Measurements from ENCODE around the gene NRL. TPM values are rescaled to one million over a fixed set of nuclear protein-coding genes. Genes with fewer than 3 reads are reported as not detected.

NRL gene
- total RNA-seq, 2 experiments from 2014 or later = 2.1 to 2.4 TPM

DNA sequence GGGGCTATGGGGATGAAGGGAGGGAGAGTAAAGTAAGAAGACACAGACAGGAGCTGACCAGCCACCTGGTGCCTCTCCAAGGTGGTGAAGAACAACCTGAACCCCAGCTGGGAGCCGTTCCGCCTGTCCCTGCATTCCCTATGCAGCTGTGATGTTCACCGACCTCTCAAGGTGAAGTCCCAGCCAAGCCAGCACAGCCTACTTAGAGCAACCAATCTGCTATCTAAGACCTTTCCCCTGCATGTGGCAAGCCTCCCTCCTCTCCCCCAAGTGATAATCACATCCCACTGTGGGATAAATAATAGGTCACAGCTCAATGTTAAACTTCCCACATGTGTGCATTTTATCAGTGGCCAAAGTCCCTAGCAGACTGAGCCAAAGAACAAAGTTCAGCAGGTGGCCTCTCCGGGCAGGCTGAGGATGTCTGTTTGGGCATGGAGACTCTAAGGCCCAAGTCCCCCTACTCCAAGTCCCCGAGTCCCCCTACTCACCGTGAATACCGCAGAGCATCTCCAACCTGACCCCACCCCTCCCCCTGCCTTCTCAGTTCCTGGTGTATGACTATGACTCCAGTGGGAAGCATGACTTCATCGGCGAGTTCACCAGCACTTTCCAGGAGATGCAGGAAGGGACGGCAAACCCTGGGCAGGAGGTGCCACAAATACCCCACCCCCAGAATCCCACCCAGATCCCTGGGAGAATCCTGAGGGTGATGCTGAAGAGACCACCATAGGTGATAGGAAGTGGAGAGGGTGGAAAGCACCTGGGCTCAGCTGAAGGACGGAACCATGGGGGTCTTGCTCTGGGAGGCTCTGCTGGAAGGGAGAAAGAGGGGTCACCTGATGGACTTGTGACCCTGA, 39.9 kb downstream of the NRL start:
- DNase-seq = no peak
- POLR2A ChIA-PET = interaction anchor here (0.7 to 3.0 kb wide), 6 partner anchors 14 to 139 kb away, joined by 3 to 9 read pairs (median 5); partner anchors contain the start of genes DCAF11, IRF9 and NRL
- H3K4me3 Mint-ChIP-seq = no peak overlapping the region
- no peaks in the 10 kb centered on the region for H3K36me3 Mint-ChIP-seq (ENCODE audit: low read depth)
- H3K4me1 Mint-ChIP-seq = peaks cover 22% of the 10 kb centered on the region
- peaks cover 10% of the 10 kb centered on the region for H3K27me3 Mint-ChIP-seq
- no peak overlapping the region for H3K27ac Mint-ChIP-seq
- no peaks in the 10 kb centered on the region for H3K9me3 Mint-ChIP-seq
- CTCF ChIA-PET = interaction anchor here (0.5 to 4.6 kb wide), 9 partner anchors 10 to 34 kb away, joined by 3 to 21 read pairs (median 3); no protein-coding TSS in a partner anchor

DNA sequence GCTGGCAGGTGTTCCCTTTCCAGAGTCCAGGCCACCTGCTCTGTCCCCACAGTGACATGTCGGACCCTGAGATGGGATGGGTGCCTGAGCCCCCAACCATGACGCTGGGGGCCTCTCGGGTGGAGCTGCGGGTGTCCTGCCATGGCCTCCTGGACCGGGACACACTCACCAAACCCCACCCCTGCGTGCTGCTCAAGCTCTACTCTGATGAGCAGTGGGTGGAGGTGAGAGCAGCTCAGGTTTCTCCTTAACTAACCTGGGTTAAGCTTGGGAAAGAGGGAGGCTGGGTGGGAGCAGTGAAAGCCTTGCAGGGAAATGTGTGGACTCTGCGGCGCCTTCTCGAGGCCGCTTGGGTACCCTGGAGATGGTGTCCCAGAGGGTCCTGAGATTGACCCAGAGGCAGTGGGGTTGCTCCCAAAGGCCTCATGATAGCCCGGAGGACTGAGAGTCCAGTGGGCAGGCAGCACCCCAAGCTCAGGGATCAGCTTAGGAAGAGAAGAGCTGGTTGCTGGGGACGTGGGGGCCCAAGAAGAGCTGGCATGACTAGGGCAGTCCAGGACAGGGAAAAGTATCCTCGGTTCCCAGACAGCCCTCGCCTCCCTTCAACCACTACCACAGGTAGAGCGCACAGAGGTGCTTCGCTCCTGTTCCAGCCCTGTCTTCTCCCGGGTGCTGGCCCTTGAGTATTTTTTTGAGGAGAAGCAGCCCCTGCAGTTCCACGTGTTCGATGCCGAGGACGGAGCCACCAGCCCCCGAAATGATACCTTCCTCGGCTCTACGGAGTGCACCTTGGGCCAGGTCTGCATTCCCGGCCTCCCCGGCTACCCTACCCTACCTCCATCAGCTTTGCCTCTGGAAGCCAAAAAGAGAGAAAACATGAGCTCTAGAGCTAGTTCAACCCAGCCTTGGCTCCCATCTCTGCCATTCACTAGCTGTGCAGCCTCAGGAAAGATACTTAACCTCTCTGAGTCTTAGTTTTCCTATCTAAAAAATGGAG, 41.6 kb downstream of the NRL start:
- POLR2A ChIA-PET = interaction anchor here (1.2 kb wide), 1 partner anchor 21 kb away, joined by 3 read pairs; the partner anchor contains the start of gene PCK2
- CTCF ChIA-PET = interaction anchor here (1.8 to 4.6 kb wide), 2 partner anchors 15 to 17 kb away, joined by 9 to 21 read pairs; no protein-coding TSS in a partner anchor
- Mint-ChIP-seq H3K27ac (no peak overlapping the region), H3K36me3 (ENCODE audit: low read depth) (no peaks in the 10 kb centered on the region), H3K27me3 (peaks cover 14% of the 10 kb centered on the region), H3K4me1 (peaks cover 17% of the 10 kb centered on the region), H3K9me3 (no peaks in the 10 kb centered on the region), H3K4me3 (no peak overlapping the region)
- DNase-seq = no peak

DNA sequence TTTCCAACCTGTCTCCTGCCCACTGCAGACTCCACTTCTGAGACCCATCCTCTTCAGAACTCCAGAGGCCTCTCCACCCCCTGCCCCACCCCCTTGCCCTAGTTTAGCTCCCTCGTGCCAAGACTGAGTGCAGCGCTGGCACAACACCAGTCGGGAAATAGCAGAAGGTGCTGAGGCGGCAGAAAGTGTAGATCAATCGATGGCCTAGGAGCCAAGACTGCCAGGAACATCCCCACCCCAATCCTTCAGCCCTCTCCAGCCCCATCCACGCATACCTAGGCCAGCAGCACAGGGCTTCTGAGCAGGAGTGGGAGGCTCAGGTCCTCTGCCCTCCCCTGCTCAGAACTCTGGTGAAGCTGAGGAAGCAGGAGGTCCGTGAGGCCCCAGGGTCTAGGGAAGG, 42.3 kb downstream of the NRL start:
- Mint-ChIP-seq H3K27ac (no peak overlapping the region), H3K27me3 (peaks cover 14% of the 10 kb centered on the region), H3K4me1 (peaks cover 17% of the 10 kb centered on the region), H3K9me3 (no peaks in the 10 kb centered on the region), H3K4me3 (no peak overlapping the region), H3K36me3 (ENCODE audit: low read depth) (no peaks in the 10 kb centered on the region)
- no peak for DNase-seq
- ChIA-PET CTCF (no interaction called here), POLR2A (no interaction called here)

DNA sequence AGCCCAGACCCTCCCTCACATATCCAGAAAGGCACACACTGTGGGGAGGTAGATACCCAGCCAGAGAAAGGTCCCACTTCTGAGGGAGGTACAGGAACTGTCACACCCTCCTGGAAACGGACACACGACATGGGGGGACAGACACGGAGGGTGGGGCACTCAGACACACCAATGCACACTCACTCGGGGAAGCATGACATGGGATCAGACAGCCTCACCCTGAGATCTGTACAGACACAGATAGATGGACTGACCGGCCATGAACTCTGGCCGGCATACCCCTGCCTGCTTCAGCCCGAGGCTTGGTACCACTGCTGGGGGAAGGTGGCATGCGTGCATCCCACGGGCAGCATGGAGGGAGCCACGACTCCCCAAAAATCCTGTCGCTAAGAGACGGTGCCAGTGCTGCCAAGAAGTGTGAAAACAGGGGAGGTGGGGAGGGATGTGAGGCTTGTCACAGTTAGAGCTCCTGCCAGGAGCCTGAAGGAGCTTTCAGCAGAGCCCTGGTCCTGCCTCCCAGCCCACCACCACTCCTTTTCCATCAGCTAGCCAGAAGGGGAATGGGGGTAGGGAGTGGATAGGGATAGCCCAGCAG, 42.8 kb downstream of the NRL start:
- peaks cover 17% of the 10 kb centered on the region for H3K4me1 Mint-ChIP-seq
- no peak overlapping the region for H3K4me3 Mint-ChIP-seq
- no peaks in the 10 kb centered on the region for H3K9me3 Mint-ChIP-seq
- DNase-seq = no peak
- CTCF ChIA-PET = no interaction called here
- no peak overlapping the region for H3K27ac Mint-ChIP-seq
- no peaks in the 10 kb centered on the region for H3K36me3 Mint-ChIP-seq (ENCODE audit: low read depth)
- POLR2A ChIA-PET = interaction anchor here (0.6 to 0.9 kb wide), 2 partner anchors 9 to 68 kb away, joined by 3 read pairs; no protein-coding TSS in a partner anchor
- peaks cover 14% of the 10 kb centered on the region for H3K27me3 Mint-ChIP-seq

DNA sequence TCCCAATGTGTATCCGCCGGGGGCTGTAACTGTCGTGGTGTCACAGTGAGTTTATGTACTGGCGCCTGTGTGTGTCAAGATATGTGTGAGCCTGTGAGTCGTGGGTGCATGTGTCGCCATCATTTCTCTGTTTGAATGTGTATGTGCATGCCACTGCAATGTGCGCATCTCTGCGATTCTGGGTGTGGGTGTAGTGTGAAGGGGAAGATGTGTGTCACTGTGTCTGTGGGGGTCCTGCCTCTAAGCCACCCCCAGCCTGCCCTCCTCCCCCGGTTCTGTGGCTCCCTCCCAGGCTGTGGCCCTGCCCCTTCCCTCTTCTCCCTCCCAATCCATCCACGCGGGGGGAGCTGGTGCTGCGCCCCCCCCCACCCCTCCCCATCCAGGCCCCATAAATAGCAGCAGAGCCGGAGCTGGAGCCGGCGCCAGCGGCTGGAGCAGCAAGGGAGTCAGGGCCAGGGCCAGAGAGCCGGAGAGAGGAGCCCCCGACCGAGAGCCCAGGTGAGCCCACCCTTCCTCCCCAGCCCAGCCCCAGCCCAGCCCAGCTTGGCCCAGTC, 43.5 kb downstream of the NRL start, which contains the start of gene CPNE6:
Gene CPNE6 (plus strand): TSS at position 419 of the 554 bp plus-strand sequence. CDS start 1,375 bp downstream, outside the sequence.
- H3K27me3 Mint-ChIP-seq = peaks cover 14% of the 10 kb centered on the region
- DNase-seq = no peak
- no peaks in the 10 kb centered on the region for H3K9me3 Mint-ChIP-seq
- CTCF ChIA-PET = interaction anchor here (1.1 kb wide), 1 partner anchor 9 kb away, joined by 3 read pairs; no protein-coding TSS in a partner anchor
- no peak within 1 kb of the TSS for H3K4me3 Mint-ChIP-seq
- POLR2A ChIA-PET = interaction anchor here (0.6 to 0.9 kb wide), 2 partner anchors 9 to 69 kb away, joined by 3 read pairs; no protein-coding TSS in a partner anchor
- H3K4me1 Mint-ChIP-seq = peaks cover 11% of the 10 kb centered on the region
- H3K27ac Mint-ChIP-seq = no peak within 1 kb of the TSS
- H3K36me3 Mint-ChIP-seq (ENCODE audit: low read depth) = no peaks in the 10 kb centered on the region

DNA sequence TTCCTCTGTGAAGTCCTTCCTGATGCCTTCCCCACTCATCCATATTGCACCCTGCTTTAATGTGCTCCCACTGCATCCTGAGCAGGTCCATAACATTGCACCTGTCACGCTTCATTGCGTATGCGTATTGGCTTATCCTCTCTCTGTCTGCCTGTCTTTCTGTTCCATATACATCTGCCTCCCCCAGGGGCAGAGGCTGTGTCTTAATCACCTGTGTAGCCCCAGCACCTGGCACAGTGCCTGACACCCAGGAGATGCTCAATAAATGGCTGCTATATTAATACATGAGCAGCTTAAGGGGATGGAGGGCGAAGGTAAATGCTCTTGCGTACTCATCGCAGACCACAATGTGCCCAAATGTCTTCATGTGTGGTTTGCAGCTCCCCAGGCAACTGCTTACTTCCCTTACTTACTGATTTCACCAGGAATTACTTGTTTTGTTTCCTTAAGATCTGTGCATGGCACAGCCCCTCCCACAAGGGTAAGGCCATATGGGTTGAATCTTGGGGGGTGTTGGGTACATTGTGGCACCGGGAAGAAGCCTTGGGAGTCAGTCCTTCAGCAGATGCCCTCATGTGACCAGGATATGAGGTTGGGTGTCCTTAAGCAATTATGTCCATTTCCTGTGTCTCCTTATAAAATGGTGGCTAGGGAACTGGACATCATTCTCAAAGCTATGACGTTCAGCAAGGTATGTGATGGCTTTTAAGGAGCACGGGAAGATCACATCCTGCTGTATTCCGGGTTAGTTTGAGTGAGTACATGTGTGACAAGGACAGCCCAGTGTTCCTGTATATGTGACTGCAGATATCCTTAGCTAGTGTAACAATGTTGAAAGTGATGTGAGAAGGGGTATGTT, 44.2 kb downstream of the NRL start:
- Mint-ChIP-seq H3K4me3 (no peak overlapping the region), H3K36me3 (ENCODE audit: low read depth) (no peaks in the 10 kb centered on the region), H3K4me1 (peaks cover 5% of the 10 kb centered on the region), H3K27me3 (peaks cover 14% of the 10 kb centered on the region), H3K27ac (no peak overlapping the region), H3K9me3 (no peaks in the 10 kb centered on the region)
- no peak for DNase-seq
- ChIA-PET POLR2A (interaction anchor here (0.9 to 1.7 kb wide), 2 partner anchors 10 kb away, joined by 3 to 6 read pairs; no protein-coding TSS in a partner anchor), CTCF (interaction anchor here (0.8 to 1.2 kb wide), 3 partner anchors 10 to 38 kb away, joined by 3 to 5 read pairs (median 4); no protein-coding TSS in a partner anchor)

DNA sequence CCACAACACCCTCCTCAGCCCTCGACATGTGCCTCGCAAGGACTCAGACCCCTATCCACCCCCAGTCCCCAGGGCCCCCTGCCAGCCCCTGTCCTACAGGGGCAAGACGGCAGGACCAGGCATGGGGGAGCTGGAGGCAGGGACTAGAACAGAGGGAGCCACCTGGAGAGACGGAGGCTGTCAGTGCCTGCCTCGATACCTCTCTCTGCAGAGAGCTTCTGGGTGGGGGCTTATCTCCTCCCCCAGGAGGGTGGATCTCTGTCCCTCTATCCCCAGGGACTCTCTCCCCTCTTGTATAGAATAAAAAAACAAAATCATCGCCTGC, 45.4 kb downstream of the NRL start:
- ChIA-PET POLR2A (interaction anchor here (0.6 to 1.8 kb wide), 3 partner anchors 11 to 1074 kb away, joined by 3 to 6 read pairs (median 4); partner anchors contain the start of gene IRF9), CTCF (interaction anchor here (0.8 to 1.2 kb wide), 2 partner anchors 11 to 39 kb away, joined by 4 to 5 read pairs; no protein-coding TSS in a partner anchor)
- H3K27me3 Mint-ChIP-seq = peaks cover 14% of the 10 kb centered on the region
- no peaks in the 10 kb centered on the region for H3K36me3 Mint-ChIP-seq (ENCODE audit: low read depth)
- DNase-seq = no peak
- no peak overlapping the region for H3K27ac Mint-ChIP-seq
- H3K4me3 Mint-ChIP-seq = no peak overlapping the region
- H3K4me1 Mint-ChIP-seq = no peaks in the 10 kb centered on the region
- no peaks in the 10 kb centered on the region for H3K9me3 Mint-ChIP-seq

DNA sequence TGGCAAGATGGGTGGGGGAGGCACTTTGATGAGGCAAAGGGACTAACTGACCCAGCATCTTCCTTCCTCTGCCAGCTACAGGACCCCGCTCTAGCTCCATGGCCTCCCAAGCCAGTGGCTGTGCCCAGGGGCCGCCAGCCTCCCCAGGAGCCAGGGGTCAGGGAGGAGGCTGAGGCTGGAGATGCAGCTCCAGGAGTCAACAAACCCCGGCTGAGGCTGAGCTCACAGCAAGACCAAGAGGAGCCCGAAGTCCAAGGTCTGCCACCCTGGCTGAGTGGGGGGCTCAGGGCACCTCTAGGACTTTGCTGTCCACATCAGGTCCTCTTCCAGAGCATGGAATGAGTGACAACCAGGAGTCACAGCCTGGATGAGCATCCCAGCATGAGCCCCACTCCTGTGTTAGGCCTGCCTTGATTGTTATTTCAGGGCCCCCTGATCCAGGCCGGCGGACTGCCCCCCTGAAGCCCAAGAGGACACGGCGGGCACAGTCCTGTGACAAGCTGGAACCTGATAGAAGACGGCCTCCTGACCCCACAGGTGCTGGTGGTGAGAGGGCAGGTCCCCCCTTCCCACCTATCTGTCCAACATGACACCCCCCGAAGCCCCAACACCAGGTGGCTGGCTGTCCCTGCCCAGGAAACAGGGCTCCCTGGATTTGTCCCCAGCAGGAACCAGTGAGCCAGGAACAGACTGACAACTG, 45.9 kb downstream of the NRL start:
- no peaks in the 10 kb centered on the region for H3K9me3 Mint-ChIP-seq
- no peaks in the 10 kb centered on the region for H3K4me1 Mint-ChIP-seq
- ChIA-PET POLR2A (interaction anchor here (0.9 to 1.8 kb wide), 4 partner anchors 9 to 92 kb away, joined by 3 to 7 read pairs (median 5); partner anchors contain the start of gene IRF9), CTCF (interaction anchor here (1.2 kb wide), 1 partner anchor 11 kb away, joined by 4 read pairs; no protein-coding TSS in a partner anchor)
- DNase-seq = no peak
- H3K27me3 Mint-ChIP-seq = peaks cover 14% of the 10 kb centered on the region
- H3K4me3 Mint-ChIP-seq = no peak overlapping the region
- no peak overlapping the region for H3K27ac Mint-ChIP-seq
- H3K36me3 Mint-ChIP-seq (ENCODE audit: low read depth) = no peaks in the 10 kb centered on the region

DNA sequence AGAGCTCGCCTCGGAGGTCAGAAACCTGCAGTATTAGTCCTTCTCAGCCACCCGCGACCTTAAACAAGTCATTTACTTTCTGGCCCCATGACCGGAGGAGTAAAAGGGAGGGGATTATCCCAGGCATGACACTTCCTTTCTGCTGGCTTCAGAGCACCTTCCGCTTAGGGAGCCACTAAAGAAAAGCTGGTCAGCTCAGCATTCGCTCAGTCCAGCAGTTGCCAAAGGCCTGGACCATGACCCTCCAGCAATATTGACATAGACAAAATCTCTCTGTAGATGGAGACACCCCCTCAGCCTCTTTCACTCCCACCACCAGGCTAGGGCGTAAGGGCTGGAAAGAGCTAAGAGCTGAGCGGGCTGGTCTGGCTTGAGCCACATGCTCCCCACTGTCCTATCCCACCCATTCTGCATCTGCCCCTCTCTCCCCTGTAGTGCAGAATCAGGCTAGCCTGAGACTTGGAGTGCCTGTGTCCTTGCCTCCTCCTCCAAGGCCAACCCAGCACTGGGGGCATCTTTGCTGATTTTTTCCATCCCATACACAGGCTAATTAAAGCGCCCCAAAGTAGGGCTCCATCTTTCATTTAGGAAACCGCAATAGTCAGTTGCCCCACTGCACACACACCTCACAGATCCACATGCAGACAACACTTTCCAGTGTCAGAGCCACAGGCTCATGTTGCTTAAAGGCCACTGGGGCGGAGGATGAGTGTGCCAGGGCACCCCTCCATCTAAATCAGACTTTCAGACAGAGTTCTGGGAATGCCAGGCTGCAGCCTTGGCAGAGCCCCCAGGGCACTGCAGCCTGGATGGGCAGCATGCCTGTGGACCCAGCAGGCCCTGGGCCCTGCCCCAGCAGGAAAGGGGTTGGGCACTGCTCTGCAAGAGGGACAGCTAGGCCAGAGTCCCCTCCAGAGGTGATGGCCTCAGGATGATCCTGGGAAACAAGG, 47.3 kb downstream of the NRL start:
- POLR2A ChIA-PET = interaction anchor here (1.1 to 1.4 kb wide), 2 partner anchors 13 to 14 kb away, joined by 5 to 7 read pairs; no protein-coding TSS in a partner anchor
- H3K4me3 Mint-ChIP-seq = no peak overlapping the region
- no peaks in the 10 kb centered on the region for H3K36me3 Mint-ChIP-seq (ENCODE audit: low read depth)
- DNase-seq = no peak
- no peaks in the 10 kb centered on the region for H3K4me1 Mint-ChIP-seq
- no peak overlapping the region for H3K27ac Mint-ChIP-seq
- H3K9me3 Mint-ChIP-seq = no peaks in the 10 kb centered on the region
- peaks cover 14% of the 10 kb centered on the region for H3K27me3 Mint-ChIP-seq
- CTCF ChIA-PET = interaction anchor here (1.0 to 1.9 kb wide), 3 partner anchors 10 to 42 kb away, joined by 3 to 6 read pairs (median 3); no protein-coding TSS in a partner anchor
